HPDE6-E6E7 (cell line): ENCODE results near the gene FRMPD2.

ENCODE experiments used
- DNase-seq: peaks from one replicate; pipeline ENCODE4 v3.0.0; 2011; ENCODE audit warnings: missing footprints; ENCODE audit errors: extremely low spot score

The FRMPD2 gene

GRCh38 chr10:48274636-48275035, at the start of gene FRMPD2:
Gene FRMPD2, minus strand, starts transcription at chr10:48274696. Its CDS starts 129 bp downstream, at chr10:48274567.
- DNase-seq = no peak

DNA sequence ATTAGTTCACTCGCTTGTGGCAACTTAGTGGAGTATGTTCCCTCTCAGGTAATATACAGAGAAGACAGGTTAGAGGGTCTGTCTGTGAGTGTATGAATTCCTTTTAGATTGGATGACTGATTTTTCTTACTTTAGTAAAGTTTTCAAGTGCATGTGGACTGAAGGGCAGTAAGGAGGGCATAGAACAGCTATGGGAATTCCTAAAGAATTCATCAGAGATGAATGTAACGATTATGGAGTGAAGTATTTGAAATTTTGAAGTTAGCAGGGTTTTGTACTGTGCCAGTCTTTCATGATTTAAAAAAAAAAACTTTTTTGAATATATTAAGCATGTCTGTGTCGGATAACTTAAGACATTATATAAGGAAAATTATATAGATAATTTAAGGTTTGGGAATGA, 47.5 kb upstream of the FRMPD2 start:
- DNase-seq = no peak

- no peak for DNase-seq
Observed at GRCh38 chr10:48317321-48317990, 43.0 kb upstream of the FRMPD2 start.

DNA sequence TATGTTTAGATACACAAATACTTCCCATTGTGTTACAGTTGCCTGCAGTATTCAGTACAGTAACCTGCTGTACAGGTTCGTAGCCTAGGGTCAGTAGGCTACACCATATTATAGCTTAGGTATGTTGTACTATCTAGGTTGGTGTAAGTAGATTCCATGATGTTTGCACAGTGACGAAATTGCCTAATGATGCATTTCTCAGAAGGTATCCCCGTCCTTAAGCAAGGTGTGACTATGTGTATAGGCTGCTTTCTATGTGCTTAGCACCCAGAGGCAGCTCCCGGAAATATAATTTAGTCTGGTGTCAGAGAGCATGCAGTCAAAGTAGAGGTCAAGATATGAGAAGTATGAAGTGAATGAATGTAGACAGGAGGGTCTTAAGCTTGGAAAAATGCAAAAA, 41.7 kb upstream of the FRMPD2 start:
- DNase-seq = no peak

- DNase-seq = no peak
Observed at GRCh38 chr10:48314107-48314506, 39.6 kb upstream of the FRMPD2 start.

- peak; percentile 29 for DNase-seq
Observed at GRCh38 chr10:48309711-48310226, 35.3 kb upstream of the FRMPD2 start.

DNA sequence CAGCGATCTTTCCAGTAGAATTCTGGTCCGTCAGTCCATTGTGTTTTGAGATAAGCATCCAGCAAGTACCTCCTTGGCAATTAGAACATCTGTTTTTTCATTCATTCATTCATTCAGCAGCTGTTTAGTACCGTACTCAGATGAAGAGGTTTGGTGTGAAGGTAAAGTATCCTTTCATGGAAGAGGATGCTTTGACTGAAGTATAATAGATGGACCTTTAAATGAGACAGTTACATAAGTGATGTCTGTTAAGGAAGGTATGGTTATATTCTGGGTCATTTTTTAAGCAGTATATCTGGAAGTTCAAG, 33.2 kb upstream of the FRMPD2 start:
- DNase-seq = no peak

DNA sequence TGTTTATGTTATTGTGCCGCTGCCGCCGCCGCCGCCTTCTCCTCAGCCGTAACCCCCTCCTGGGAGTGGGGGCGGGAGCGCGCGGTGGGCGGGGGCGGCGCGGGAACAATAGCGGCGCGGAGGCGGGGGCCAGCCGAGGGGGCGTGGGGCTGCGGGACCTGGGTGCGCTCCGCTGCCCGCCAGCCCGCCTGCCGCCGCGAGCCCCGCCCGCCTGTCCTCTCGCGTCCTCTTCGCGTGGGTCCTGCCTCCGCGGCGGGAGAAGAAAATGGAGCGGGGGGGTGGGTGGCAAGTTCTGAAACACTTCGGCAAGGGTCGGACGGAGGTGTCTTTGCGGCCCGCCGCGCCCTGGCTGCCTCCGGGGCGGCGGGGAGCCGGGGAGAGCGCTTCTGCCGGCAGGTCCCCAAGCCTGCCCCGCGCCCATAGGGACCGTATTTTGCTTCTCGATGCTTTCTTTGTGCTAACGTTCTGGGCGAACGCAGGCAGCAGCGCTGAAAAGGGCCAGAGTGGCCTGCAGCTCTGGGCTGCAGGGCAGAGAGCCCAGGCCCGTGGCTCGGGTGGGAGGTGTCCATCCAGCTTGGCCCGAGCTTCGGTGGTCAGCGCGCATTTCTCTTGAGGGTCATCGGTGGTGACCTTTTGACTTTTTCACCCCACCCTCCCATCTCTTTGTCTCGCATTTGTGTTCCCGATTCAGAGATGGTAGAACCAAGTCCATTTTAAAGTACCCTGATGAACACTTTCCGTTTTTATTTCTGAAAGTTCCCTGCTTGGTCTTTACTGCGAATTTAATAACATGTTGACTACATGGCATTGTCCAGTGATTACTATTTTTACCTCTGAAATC, 32.6 kb upstream of the FRMPD2 start:
- DNase-seq = peak; percentile 20

DNA sequence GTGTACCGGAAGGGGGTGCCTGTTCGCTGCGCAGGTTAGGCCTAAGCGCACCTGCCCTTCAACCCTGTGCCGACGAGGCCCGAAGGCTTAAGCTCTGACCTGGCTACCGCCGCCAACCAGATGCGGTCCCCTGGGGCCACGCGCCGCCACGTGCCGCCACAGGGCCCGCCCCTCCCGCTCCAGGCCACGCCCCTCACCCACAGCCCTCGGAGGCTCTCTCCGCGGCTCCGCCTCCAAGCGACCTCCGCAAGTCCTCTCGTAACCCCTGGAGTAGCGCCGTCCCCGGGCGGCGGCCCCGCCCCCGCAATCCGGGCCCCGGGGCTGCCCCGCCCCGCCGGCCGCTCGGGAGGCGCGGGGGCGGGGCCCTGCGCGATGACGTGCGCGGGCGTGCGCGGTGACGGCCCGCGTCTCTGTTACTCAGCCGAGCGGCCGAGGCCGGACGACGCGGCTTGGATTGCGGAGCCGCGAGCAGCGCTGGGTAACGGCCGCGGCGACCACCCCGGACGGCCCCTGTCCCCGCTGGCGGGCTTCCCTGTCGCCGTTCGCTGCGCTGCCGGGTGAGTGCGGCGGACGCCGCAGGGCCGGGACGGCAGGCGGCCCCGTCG, 31.9 kb upstream of the FRMPD2 start, which contains the start of gene MAPK8:
MAPK8 (plus strand) TSS at position 413 of the 605 bp plus-strand sequence. CDS start 94,984 bp downstream, outside the sequence.
- peak; percentile 89 for DNase-seq

- no peak for DNase-seq
Observed at GRCh38 chr10:48305905-48306264, 31.4 kb upstream of the FRMPD2 start.

GRCh38 chr10:48302515-48303476, 28.3 kb upstream of the FRMPD2 start:
- DNase-seq = no peak

- no peak for DNase-seq
Observed at GRCh38 chr10:48300556-48300955, 26.1 kb upstream of the FRMPD2 start.

DNA sequence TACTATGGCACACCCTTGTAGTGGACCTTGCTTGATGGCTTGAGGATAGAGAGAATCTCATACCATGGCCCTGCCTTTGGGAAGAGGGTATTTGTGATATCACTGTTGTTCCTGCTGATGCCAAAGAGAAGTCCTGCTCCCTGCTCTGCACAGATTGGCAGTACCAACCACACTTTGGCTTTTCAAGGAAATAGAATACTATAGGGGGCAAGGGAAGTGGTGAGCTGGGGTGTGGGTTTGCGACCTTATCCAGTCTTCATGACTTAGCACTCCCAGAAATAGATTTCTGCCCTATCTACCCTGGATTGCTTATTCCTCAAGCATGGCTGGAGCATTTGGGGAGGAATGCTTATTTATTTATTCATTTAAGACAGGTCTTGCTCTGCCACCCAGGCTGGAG, 25.2 kb upstream of the FRMPD2 start:
- no peak for DNase-seq

DNA sequence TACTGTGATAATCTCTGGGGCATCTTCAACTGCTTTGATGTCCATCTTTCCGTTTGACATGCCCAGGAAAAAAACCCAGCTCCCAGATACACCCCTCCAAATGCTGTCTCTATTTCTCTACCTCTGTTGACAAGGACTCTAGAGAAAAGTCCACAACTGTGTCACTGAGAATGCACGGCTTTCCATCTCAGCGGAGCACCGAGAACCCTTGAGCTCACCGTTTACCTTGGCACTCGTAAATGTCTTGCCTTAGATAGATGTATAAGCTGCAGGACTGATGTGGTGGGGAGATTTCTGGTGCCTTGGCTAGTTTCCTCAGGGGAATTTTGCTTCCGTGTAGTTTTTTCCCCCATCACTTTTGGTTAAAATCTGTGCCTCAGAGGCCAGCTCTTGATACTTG, 24.6 kb upstream of the FRMPD2 start:
- no peak for DNase-seq

DNA sequence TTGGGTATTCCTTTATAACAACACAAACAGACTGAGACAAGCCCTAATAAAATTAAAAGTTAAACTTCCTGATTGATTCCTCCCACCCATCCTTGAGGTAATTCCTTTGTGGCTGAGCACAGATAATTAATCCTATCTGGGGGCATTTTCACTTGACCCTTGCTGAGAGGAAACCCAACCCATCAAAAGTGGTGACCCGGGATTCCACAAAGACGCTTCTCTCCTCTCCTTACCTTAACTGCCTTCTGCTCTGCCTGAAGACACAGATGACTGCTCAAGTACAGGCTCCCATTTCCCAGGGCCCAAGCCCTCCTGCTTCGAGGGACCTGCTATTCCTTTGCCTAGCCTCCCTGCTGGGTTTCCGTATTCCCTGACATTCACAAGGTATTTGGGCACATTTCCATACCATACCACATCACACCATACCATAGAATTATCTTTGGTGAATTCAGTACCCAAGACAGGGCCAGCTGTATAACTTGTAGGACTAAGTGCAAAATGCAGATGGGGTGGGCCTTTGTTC, 22.1 kb upstream of the FRMPD2 start:
- DNase-seq = no peak

GRCh38 chr10:48294431-48294830, 19.9 kb upstream of the FRMPD2 start:
- no peak for DNase-seq

DNA sequence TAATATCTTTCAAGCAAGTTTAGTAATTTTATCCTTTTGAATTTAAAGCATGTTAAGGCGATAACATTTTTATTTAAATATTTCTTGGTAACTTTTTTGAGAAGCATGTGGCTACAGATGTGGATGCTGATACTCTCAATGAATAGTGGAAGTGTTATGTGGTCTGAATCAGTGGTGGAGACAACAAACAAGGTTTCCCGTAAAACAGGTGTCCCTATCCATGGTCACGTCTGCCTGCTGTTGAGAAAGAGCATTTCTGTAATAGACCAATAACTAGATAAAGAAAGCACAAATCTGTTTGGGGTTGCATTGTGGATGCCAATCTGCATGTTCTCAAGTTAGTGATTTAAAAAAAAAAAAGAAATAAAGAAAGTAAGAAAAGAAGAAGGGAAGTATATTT, 18.1 kb upstream of the FRMPD2 start:
- DNase-seq = no peak

DNA sequence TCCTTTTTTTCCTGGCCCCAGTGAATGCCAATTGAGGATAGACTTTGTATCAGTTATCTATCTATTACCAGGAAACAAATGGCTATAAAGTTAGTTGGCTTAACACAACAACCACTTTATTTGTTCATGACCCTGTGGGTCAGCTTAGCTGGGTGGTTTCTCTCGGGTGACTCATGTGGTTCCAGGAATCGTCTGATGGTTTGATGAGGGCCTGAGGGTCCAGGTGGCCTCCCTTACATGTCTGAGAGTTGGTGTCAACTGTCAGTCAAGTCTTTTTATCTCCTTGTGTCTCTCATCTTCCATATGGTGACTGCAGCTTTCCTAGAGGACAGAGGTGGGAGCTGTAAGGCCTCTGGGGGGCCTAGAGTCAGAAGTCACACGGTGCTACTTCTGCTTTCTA, 16.7 kb upstream of the FRMPD2 start:
- DNase-seq = no peak

- peak; percentile 20 for DNase-seq
Observed at GRCh38 chr10:48290286-48290685, 15.8 kb upstream of the FRMPD2 start.

- DNase-seq = peak; percentile 27
Observed at GRCh38 chr10:48289501-48290238, 15.2 kb upstream of the FRMPD2 start.

DNA sequence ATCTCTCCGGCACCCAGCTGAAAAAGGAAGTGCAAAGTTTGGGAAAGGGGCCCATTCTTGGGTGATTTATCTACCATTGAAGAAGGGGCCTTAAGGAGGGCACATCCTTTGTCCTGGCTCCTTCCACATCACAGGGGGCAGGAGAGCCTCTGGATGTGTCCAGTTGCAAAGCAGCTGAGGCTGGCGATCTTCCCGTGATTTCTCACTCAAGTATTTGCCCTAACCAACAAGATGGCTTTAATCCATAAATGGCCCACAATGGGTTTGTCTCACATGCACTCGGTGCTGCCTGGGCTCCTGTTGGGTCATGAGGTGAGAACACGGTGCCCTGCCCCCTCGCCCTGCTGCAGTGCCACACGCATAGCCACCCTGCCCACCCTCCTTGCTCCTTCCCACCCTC, 14.2 kb upstream of the FRMPD2 start:
- DNase-seq = no peak
